Endothelial cell (in vitro differentiated cells): ENCODE measurements around the gene GON4L. TPM values are rescaled to one million over a fixed set of nuclear protein-coding genes. Genes with fewer than 3 reads are reported as not detected.
"Not testable (repeated sequence)": the region's sequence is repeated elsewhere in the genome, so short reads cannot be mapped to it uniquely, and the experiment has no call there.

Experiments
- DNase-seq: peaks from one replicate; pipeline ENCODE4 v3.0.0; 2021; ENCODE audit warnings: low spot score
- H3K27ac Mint-ChIP-seq: one replicate; pipeline ENCODE4 v1.8.0; 2021; ENCODE audit warnings: mixed read lengths, inconsistent platforms; ENCODE audit not compliant: unreplicated experiment
- H3K27me3 Mint-ChIP-seq: one replicate; pipeline ENCODE4 v1.8.0; 2021; ENCODE audit warnings: mild to moderate bottlenecking, moderate library complexity, mixed read lengths, inconsistent platforms; ENCODE audit not compliant: unreplicated experiment
- H3K36me3 Mint-ChIP-seq: one replicate; pipeline ENCODE4 v1.8.0; 2021; ENCODE audit warnings: mild to moderate bottlenecking, low read depth, mixed read lengths, inconsistent platforms; ENCODE audit not compliant: unreplicated experiment
- H3K4me1 Mint-ChIP-seq: one replicate; pipeline ENCODE4 v1.8.0; 2021; ENCODE audit warnings: mild to moderate bottlenecking, mixed read lengths, inconsistent platforms; ENCODE audit not compliant: unreplicated experiment
- H3K4me3 Mint-ChIP-seq: one replicate; pipeline ENCODE4 v1.8.0; 2021; ENCODE audit warnings: mild to moderate bottlenecking, mixed read lengths, inconsistent platforms; ENCODE audit not compliant: unreplicated experiment
- H3K9me3 Mint-ChIP-seq: one replicate; pipeline ENCODE4 v1.8.0; 2021; ENCODE audit warnings: mixed read lengths, inconsistent platforms; ENCODE audit not compliant: unreplicated experiment
- total RNA-seq: library from RNA; stranded (reverse); fragmentation: NEBNext Ultra II Directional; extraction: Animal tissue kit (Norgen Biotek cat#: 25700); gene quantifications from one replicate; pipeline ENCODE4 v1.2.1, GENCODE V29; 2021; ENCODE audit not compliant: unreplicated experiment
- TF ChIP-seq, protein P1 (sequence below): fragments of 200-600 bp; sonication (generic); IDR thresholded peaks from one replicate; pipeline ENCODE4 v1.5.0; 2021; ENCODE audit warnings: antibody characterized with exemption; ENCODE audit not compliant: unreplicated experiment

GON4L gene
- total RNA-seq, 1 donor from 2014 or later: 72.7 TPM

DNA sequence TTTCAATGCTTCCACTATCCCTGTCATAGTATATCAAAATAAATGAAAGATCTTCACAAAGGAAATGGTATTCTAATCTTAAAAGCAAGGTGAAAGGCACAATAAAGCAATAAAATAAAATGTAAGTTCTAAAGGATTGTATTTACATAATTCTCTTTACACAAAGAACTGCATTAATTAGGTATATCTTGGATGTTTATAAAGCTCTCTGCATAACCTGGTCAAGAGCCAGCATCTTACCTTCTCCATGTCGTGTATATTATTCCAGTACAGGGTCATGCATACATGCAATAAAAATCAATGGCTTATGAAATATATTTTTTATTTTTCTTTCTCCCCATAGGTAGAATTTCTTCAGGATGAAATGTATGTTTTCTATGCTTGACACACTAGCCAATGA is 63.8 kb downstream of the GON4L start:
- TF ChIP-seq, protein P1, sequence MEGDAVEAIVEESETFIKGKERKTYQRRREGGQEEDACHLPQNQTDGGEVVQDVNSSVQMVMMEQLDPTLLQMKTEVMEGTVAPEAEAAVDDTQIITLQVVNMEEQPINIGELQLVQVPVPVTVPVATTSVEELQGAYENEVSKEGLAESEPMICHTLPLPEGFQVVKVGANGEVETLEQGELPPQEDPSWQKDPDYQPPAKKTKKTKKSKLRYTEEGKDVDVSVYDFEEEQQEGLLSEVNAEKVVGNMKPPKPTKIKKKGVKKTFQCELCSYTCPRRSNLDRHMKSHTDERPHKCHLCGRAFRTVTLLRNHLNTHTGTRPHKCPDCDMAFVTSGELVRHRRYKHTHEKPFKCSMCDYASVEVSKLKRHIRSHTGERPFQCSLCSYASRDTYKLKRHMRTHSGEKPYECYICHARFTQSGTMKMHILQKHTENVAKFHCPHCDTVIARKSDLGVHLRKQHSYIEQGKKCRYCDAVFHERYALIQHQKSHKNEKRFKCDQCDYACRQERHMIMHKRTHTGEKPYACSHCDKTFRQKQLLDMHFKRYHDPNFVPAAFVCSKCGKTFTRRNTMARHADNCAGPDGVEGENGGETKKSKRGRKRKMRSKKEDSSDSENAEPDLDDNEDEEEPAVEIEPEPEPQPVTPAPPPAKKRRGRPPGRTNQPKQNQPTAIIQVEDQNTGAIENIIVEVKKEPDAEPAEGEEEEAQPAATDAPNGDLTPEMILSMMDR: no peak
- Mint-ChIP-seq H3K4me3 (no peak overlapping the region), H3K36me3 (peaks cover 6% of the 10 kb centered on the region), H3K4me1 (no peaks in the 10 kb centered on the region), H3K9me3 (no peaks in the 10 kb centered on the region), H3K27ac (peak overlapping the region; percentile 4), H3K27me3 (no peaks in the 10 kb centered on the region)
- DNase-seq: no peak

DNA sequence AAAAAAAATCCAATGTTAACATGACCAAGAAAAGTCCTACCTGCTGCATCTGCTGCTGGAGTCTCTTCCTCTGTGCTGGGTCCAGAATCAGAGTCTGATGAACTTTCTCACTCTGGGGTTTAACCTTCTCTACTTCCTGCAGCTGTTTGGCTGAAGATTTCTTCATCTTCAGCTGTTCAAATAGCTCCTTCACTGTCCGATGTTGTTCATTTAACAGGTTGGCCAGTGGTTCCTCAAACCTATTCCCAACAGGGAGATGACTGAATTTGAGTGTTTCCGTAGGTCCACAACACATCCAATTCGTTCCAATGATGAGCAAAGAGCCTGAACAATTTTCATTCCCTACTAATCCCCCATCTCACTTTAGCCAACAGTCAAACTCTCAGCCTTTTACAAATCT is 79.4 kb downstream of the GON4L start:
- Mint-ChIP-seq H3K36me3 (peaks cover 35% of the 10 kb centered on the region), H3K4me3 (peak overlapping the region; percentile 60), H3K4me1 (no peaks in the 10 kb centered on the region), H3K9me3 (no peaks in the 10 kb centered on the region), H3K27me3 (peaks cover 2% of the 10 kb centered on the region), H3K27ac (no peak overlapping the region)
- TF ChIP-seq, protein P1: no peak
- DNase-seq: no peak

DNA sequence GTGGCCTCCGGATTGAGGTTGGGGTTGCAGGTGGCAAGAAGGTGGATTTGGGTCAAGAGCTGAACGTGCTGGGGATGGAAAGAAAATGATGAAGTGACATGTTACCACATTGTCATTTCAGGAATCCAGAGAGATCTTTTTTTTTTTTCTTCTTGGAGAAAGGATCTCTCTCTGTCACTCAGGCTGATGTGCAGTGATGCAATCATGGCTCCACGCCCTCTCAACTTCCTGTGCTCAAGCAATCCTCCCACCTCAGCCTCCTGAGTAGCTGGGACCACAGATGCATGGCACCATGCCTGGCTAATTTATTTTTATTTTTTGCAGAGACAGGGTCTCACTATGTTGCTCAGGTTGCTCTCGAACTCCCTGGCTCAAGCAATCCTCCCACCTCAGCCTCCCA is 80.6 kb downstream of the GON4L start:
- H3K9me3 Mint-ChIP-seq: no peaks in the 10 kb centered on the region
- H3K27ac Mint-ChIP-seq: no peak overlapping the region
- H3K27me3 Mint-ChIP-seq: peaks cover 2% of the 10 kb centered on the region
- H3K36me3 Mint-ChIP-seq: peaks cover 35% of the 10 kb centered on the region
- TF ChIP-seq, protein P1: no peak
- H3K4me3 Mint-ChIP-seq: peak overlapping the region; percentile 59
- no peaks in the 10 kb centered on the region for H3K4me1 Mint-ChIP-seq
- DNase-seq: no peak

DNA sequence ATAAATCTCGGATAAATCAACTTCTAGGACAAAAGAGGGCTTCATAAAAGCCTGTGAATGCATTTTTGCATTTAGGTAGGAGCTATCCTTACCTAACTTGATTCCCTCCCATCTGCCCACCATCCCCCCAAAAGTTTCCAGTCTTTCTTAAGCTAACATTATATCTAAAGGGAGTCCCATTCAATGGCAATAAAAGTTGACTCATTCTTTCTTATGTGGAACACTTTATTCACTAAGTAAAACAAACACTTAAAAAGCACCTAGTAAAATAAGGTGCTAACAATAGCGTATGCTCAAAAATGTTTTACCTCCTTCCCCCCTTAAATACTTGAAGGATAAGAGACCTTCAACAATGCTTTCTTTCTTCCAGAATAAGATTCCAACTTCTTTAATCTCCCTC is 83.8 kb downstream of the GON4L start:
- TF ChIP-seq, protein P1: no peak

DNA sequence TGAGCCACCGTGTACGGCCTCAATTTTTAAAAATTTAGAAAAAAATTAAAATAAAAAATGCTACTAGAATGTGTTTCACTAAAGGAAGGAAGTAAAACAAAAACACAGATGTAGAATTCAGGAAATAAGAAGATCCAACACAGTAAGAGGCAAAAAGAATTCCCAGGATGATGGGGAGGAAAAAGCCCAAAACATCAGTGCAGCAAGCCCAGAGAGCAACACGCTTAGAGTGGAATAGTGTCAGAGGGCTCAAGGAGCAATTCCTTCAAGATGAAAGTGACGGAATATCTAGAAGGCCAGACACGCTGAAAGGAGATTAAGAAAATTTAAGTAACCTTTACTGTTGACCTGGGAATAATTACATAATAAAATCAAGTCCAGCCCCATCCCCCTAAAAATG is 87.8 kb downstream of the GON4L start:
- Mint-ChIP-seq H3K4me1 (peaks cover 6% of the 10 kb centered on the region), H3K27ac (peak overlapping the region; percentile 34), H3K27me3 (peaks cover 2% of the 10 kb centered on the region), H3K9me3 (no peaks in the 10 kb centered on the region), H3K36me3 (peaks cover 49% of the 10 kb centered on the region), H3K4me3 (no peak overlapping the region)
- TF ChIP-seq, protein P1: no peak
- no peak for DNase-seq

More for the DNA sequence above, 83.8 kb downstream of the GON4L start:
- peaks cover 6% of the 10 kb centered on the region for H3K4me1 Mint-ChIP-seq
- no peaks in the 10 kb centered on the region for H3K27me3 Mint-ChIP-seq
- no peak for DNase-seq
- no peak overlapping the region for H3K27ac Mint-ChIP-seq
- no peaks in the 10 kb centered on the region for H3K9me3 Mint-ChIP-seq
- H3K36me3 Mint-ChIP-seq: peaks cover 49% of the 10 kb centered on the region
- no peak overlapping the region for H3K4me3 Mint-ChIP-seq

DNA sequence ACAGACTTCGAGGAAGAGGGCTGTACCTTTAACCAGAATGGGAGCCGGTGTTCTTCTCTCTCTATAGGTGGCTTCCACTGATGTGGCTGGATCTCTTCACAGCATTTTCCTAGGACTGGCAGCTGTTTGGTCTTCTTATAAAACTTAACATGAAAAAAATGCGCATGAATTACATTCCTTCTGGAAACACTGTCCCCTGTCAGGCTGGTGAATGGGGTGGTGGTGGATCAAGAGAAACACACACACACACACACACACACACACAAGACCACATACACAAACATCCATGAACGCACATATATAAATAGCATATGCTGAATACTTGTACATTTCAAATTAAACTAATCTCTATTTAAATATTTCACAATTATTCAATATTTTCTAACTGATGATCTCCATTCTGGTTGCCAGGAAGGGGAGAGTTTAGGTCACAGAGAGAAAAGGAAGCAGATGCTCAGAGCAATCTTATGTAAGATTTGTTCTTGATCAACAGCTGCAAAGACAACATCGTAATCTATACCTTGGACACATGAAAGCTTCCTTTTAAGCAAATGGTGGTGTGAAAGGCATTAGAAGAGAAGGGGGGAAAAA is 89.5 kb downstream of the GON4L start:
- H3K4me1 Mint-ChIP-seq, H3K27ac Mint-ChIP-seq, H3K9me3 Mint-ChIP-seq, DNase-seq, H3K27me3 Mint-ChIP-seq: not testable (repeated sequence)
- Mint-ChIP-seq H3K36me3 (peaks cover 42% of the 10 kb centered on the region), H3K4me3 (peak overlapping the region; percentile 33)

DNA sequence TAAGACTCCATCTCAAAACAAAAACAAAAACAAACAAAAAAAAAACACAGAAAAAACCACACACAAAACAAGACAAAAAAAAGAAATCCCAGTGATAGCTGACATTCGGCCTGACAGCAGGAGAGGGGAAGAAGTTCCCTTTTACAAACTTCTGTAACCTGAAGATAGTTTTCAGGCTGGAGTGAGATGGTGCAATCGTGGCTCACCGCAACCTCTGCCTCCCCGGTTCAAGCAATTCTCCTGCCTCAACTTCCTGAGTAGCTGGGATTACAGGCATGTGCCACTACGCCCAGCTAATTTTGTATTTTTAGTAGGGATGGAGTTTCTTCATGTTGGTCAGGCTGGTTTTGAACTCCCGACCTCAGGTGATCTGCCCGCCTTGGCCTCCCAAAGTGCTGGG is 93.0 kb downstream of the GON4L start:
- peaks cover 53% of the 10 kb centered on the region for H3K36me3 Mint-ChIP-seq
- H3K27ac Mint-ChIP-seq, DNase-seq: not testable (repeated sequence)

More for the DNA sequence above, 93.0 kb downstream of the GON4L start:
- not testable (repeated sequence) for H3K9me3 Mint-ChIP-seq, H3K27me3 Mint-ChIP-seq, H3K4me1 Mint-ChIP-seq, H3K4me3 Mint-ChIP-seq
